Activated T-cell treated with anti-CD3 and anti-CD28 coated beads, Interleukin-2, amount 50 U/mL, for 72 hours (primary cell): ENCODE data around the gene CHAT. TPM values are rescaled to one million over a fixed set of nuclear protein-coding genes. Genes with fewer than 3 reads are reported as not detected.

Experiments
- ATAC-seq, 2 donors: fragments of 150-1000 bp; cut with Tn5 transposase; replicated peaks in 1 of 2; 2 replicates each; pipeline ENCODE4 v1.10.0; 2021; ENCODE audit warnings: moderate library complexity in 2 of 2, mild to moderate bottlenecking in 1 of 2
- DNase-seq, 2 donors: peaks; one replicate each; pipeline ENCODE4 v3.0.0; 2021 to 2022; ENCODE audit warnings: mixed read lengths in 1 of 2
- H3K27ac Mint-ChIP-seq: one replicate; pipeline ENCODE4 v1.8.0; 2022; ENCODE audit warnings: mild to moderate bottlenecking, moderate library complexity, mixed read lengths
- H3K27me3 Mint-ChIP-seq: one replicate; pipeline ENCODE4 v1.8.0; 2022; ENCODE audit warnings: low read depth, mixed read lengths
- H3K36me3 Mint-ChIP-seq, 2 donors: one replicate each; pipeline ENCODE4 v1.8.0; 2022; ENCODE audit warnings: mixed read lengths in 2 of 2, mild to moderate bottlenecking in 1 of 2; ENCODE audit not compliant: insufficient read depth in 2 of 2
- H3K4me1 Mint-ChIP-seq: one replicate; pipeline ENCODE4 v1.8.0; 2022; ENCODE audit warnings: low read depth, mixed read lengths
- H3K4me3 Mint-ChIP-seq, 2 donors: one replicate each; pipeline ENCODE4 v1.8.0; 2022; ENCODE audit warnings: mild to moderate bottlenecking in 2 of 2, mixed read lengths in 2 of 2, moderate library complexity in 2 of 2
- H3K9me3 Mint-ChIP-seq, 2 donors: one replicate each; pipeline ENCODE4 v1.8.0; 2022; ENCODE audit warnings: mixed read lengths in 2 of 2
- total RNA-seq, 2 donors: library from RNA; stranded (reverse); gene quantifications; one replicate each; pipeline ENCODE4 v1.2.3, GENCODE V29; 2022

The CHAT gene
- total RNA-seq, 2 donors from 2014 or later, result 0.14 TPM; not detected in 1

DNA sequence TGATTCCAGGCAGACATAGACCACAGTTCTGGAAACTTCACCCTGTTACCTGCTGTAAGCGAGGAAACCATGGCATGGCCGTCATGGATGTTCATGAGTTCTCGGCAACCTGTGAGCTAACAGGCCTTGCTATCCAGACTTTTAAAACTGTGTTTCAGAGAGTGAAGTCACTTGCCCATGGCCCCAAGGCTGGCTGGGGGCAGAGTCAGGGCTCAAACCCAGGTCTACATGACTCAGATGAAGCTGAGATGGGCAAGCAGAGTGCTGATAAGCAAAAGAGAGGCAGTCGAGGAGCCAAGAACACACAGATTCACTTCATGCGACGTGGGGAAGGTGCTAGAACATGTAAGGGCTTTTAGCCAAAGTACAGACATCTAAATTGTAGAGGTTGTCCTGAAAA lies 97.1 kb downstream of the CHAT start:
- H3K27ac Mint-ChIP-seq, result no peak overlapping the region
- no peaks in the 10 kb centered on the region for H3K4me1 Mint-ChIP-seq
- DNase-seq (no peak), ATAC-seq (no peak)
- H3K9me3 Mint-ChIP-seq, result peaks cover 0 to 3% of the 10 kb centered on the region in 2 donors
- no peak overlapping the region for H3K4me3 Mint-ChIP-seq
- H3K27me3 Mint-ChIP-seq, result peaks cover 2% of the 10 kb centered on the region
- no peaks in the 10 kb centered on the region for H3K36me3 Mint-ChIP-seq

DNA sequence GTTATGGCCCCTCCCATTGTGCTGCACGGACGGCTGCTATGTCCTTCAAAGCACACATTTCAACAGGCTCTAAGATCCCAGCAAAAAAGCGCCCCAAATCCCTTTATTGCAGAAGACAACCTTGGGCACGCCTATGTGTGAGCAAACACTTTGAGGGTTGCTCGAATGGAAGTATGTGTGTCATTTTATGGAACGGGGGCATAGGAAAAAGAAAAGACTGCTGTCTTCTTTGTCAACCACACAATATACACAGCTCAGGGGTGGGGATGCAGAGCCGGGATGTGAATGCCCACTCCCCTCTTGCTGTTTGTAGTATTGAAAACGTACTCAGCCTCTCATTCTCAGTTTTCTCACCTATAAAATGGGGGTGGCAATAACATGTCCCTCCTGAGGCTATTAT lies 97.6 kb downstream of the CHAT start:
- Mint-ChIP-seq H3K27ac (no peak overlapping the region), H3K36me3 (no peaks in the 10 kb centered on the region), H3K4me1 (no peaks in the 10 kb centered on the region), H3K9me3 (peaks cover 0 to 5% of the 10 kb centered on the region in 2 donors), H3K4me3 (no peak overlapping the region), H3K27me3 (peaks cover 6% of the 10 kb centered on the region)
- ATAC-seq (no peak), DNase-seq (no peak)

- H3K9me3 Mint-ChIP-seq, result peaks cover 0 to 9% of the 10 kb centered on the region in 2 donors
- no peaks in the 10 kb centered on the region for H3K4me1 Mint-ChIP-seq
- H3K4me3 Mint-ChIP-seq, result no peak overlapping the region
- DNase-seq (no peak), ATAC-seq (no peak)
- no peaks in the 10 kb centered on the region for H3K36me3 Mint-ChIP-seq
- peaks cover 6% of the 10 kb centered on the region for H3K27me3 Mint-ChIP-seq
- no peak overlapping the region for H3K27ac Mint-ChIP-seq
These were observed 99.4 kb downstream of the CHAT start for GRCh38 chr10:49713266-49713665.

Other genes with a start within 250 kb of the CHAT start
- gene DRGX, start 217.9 kb upstream of the CHAT start, total RNA-seq, result not detected
- 10 to 100 TPM; 29.4 to 33.6 TPM for gene ERCC6, start 74.9 kb upstream of the CHAT start, total RNA-seq
- not detected for gene SLC18A3, start 3.7 kb upstream of the CHAT start, total RNA-seq
- gene C10orf53, start 65.6 kb downstream of the CHAT start, total RNA-seq, result not detected
- gene OGDHL, start 148.3 kb downstream of the CHAT start, total RNA-seq, result under 1 TPM; 0.67 to 0.99 TPM